ENCODE results near the gene ARHGEF2. TPM values are rescaled to one million over a fixed set of nuclear protein-coding genes. Genes with fewer than 3 reads are reported as not detected.

Gene ARHGEF2
- total and polyA plus RNA-seq, 2 donors from 2014 or later = 32.3 to 99.6 TPM

DNA sequence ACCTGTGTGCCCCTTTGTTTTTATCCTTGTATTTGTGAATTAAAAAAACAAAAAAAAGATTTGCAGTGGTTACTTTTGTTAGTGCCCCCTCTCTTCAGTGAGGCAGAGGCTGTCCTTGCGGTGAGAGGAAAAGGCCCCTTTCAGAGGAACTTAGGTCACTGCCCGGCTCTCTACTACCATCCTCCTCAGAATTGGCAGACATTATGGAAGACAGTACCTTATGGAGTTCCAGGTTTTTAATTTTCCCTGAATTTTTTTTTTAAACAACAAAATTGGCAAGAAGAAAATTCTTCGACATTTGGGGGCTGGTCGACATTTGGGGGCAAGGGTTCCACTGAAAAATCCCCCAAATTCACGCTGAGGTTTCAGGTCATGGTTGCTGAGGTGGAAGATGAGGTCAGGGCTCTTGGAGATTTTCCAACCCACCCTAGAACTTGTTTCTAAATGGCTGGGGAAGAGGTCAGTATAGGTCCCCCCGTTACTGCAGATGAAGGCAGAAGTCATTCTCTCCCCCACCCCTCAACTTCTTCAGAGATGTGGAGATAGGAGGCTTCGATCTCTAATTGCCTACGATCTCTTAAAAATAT is 31.6 kb downstream of the ARHGEF2 start:
- peaks cover 5 to 18% (median 7%) of the 10 kb centered on the region in 3 donors for H3K36me3 ChIP-seq (ENCODE audit: control insufficient read depth in 2 of 3, insufficient read depth in 3 of 3, low read length in 3 of 3)
- H3K9ac ChIP-seq (ENCODE audit: low read length in 3 of 3) = no peak overlapping the region
- peaks cover 0 to 10% (median 4%) of the 10 kb centered on the region in 3 donors for H3K4me1 ChIP-seq (ENCODE audit: control insufficient read depth in 2 of 3, insufficient read depth in 2 of 3, low read depth in 1 of 3, low read length in 3 of 3)
- no peak overlapping the region for H3K27ac ChIP-seq (ENCODE audit: low read depth in 2 of 2, low read length in 2 of 2)
- DNase-seq (no peak), FAIRE-seq (no peak)
- H3K27me3 ChIP-seq (ENCODE audit: control insufficient read depth, insufficient read depth, low read length) = no peaks in the 10 kb centered on the region
- no peaks in the 10 kb centered on the region for H3K9me3 ChIP-seq (ENCODE audit: control insufficient read depth in 2 of 3, insufficient read depth in 1 of 3, low read length in 3 of 3)
- intact Hi-C loops (cut with DNase I) = no loop called here
- TF ChIP-seq CTCF (IDR thresholded peaks at IDR 0.05; ENCODE audit: borderline replicate concordance, extremely low read depth, insufficient read depth) = no peak
- no peak overlapping the region for H3K4me3 ChIP-seq (ENCODE audit: low read length in 3 of 3)

DNA sequence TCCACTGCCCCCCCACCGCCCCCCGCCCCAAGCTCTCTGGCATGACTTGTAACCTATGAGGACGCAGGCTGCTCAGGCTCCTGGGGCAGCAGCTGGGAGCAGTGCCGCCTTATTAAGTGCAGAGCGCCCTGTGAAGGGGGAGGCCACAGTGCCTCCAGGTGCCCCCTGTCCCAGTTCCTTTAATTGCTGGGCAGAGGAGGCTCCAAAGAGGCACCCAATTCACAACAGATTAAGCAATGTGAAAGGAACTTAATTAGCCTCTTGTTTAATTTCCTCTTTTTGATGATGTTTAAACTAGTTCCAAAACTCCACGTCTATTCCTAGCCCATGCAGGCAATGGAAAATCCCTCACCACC is 33.9 kb downstream of the ARHGEF2 start:
- Histone ChIP-seq H3K36me3 (ENCODE audit: control insufficient read depth in 2 of 3, insufficient read depth in 3 of 3, low read length in 3 of 3) (peaks cover 0 to 9% (median 3%) of the 10 kb centered on the region in 3 donors), H3K9me3 (ENCODE audit: control insufficient read depth in 2 of 3, insufficient read depth in 1 of 3, low read length in 3 of 3) (no peaks in the 10 kb centered on the region), H3K27ac (ENCODE audit: low read depth in 2 of 2, low read length in 2 of 2) (no peak overlapping the region), H3K27me3 (ENCODE audit: control insufficient read depth, insufficient read depth, low read length) (no peaks in the 10 kb centered on the region), H3K9ac (ENCODE audit: low read length in 3 of 3) (no peak overlapping the region), H3K4me1 (ENCODE audit: control insufficient read depth in 2 of 3, insufficient read depth in 2 of 3, low read depth in 1 of 3, low read length in 3 of 3) (peaks cover 3 to 30% (median 24%) of the 10 kb centered on the region in 3 donors), H3K4me3 (ENCODE audit: low read length in 3 of 3) (no peak overlapping the region)
- FAIRE-seq (no peak), DNase-seq (peak in 2 of 5 donors; percentile 31 to 56)
- no peak for TF ChIP-seq CTCF (IDR thresholded peaks at IDR 0.05; ENCODE audit: borderline replicate concordance, extremely low read depth, insufficient read depth)
- intact Hi-C loops (cut with DNase I) = loop anchor here (5.0 kb wide), 1 partner anchor 43 kb away; no protein-coding TSS in a partner anchor

DNA sequence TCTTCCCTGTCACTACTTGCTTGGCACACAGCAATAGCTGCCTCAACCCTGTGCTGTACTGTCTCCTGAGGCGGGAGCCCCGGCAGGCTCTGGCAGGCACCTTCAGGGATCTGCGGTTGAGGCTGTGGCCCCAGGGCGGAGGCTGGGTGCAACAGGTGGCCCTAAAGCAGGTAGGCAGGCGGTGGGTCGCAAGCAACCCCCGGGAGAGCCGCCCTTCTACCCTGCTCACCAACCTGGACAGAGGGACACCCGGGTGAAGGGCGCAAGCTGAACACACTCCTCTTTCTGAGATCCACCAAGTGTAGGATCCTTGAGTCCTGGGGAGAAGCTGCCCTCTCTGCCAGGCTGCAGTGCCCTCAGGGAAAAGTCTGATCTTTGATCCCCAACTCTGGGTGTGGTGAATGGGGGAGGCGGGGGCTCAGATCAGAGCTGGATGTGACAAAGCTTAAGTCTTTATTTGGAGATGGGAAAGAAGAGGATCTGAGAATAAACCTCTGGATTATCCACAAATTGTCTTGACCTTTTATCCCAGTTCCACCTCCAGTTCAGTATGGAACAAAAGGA is 35.7 kb downstream of the ARHGEF2 start:
- no peak overlapping the region for H3K27ac ChIP-seq (ENCODE audit: low read depth in 2 of 2, low read length in 2 of 2)
- H3K27me3 ChIP-seq (ENCODE audit: control insufficient read depth, insufficient read depth, low read length) = no peaks in the 10 kb centered on the region
- DNase-seq (peak in 1 of 5 donors; percentile 44), FAIRE-seq (no peak)
- H3K4me1 ChIP-seq (ENCODE audit: control insufficient read depth in 2 of 3, insufficient read depth in 2 of 3, low read depth in 1 of 3, low read length in 3 of 3) = peaks cover 3 to 32% (median 24%) of the 10 kb centered on the region in 3 donors
- no peak for TF ChIP-seq CTCF (IDR thresholded peaks at IDR 0.05; ENCODE audit: borderline replicate concordance, extremely low read depth, insufficient read depth)
- no peak overlapping the region for H3K4me3 ChIP-seq (ENCODE audit: low read length in 3 of 3)
- intact Hi-C loops (cut with DNase I) = loop anchor here (5.0 kb wide), 1 partner anchor 45 kb away; no protein-coding TSS in a partner anchor
- H3K36me3 ChIP-seq (ENCODE audit: control insufficient read depth in 2 of 3, insufficient read depth in 3 of 3, low read length in 3 of 3) = peaks cover 0 to 9% (median 3%) of the 10 kb centered on the region in 3 donors
- H3K9me3 ChIP-seq (ENCODE audit: control insufficient read depth in 2 of 3, insufficient read depth in 1 of 3, low read length in 3 of 3) = no peaks in the 10 kb centered on the region
- H3K9ac ChIP-seq (ENCODE audit: low read length in 3 of 3) = no peak overlapping the region

Measured in kidney (tissue), 14 donors.